ENCODE data around the gene WDR6. TPM values are rescaled to one million over a fixed set of nuclear protein-coding genes. Genes with fewer than 3 reads are reported as not detected.

Gene WDR6
- total and polyA plus RNA-seq, 9 of the 15 experiments (the other 6 are each of a cell fraction or from before 2014, with no cell fraction given): 8.9 to 90.6 (median 44.7) TPM

DNA sequence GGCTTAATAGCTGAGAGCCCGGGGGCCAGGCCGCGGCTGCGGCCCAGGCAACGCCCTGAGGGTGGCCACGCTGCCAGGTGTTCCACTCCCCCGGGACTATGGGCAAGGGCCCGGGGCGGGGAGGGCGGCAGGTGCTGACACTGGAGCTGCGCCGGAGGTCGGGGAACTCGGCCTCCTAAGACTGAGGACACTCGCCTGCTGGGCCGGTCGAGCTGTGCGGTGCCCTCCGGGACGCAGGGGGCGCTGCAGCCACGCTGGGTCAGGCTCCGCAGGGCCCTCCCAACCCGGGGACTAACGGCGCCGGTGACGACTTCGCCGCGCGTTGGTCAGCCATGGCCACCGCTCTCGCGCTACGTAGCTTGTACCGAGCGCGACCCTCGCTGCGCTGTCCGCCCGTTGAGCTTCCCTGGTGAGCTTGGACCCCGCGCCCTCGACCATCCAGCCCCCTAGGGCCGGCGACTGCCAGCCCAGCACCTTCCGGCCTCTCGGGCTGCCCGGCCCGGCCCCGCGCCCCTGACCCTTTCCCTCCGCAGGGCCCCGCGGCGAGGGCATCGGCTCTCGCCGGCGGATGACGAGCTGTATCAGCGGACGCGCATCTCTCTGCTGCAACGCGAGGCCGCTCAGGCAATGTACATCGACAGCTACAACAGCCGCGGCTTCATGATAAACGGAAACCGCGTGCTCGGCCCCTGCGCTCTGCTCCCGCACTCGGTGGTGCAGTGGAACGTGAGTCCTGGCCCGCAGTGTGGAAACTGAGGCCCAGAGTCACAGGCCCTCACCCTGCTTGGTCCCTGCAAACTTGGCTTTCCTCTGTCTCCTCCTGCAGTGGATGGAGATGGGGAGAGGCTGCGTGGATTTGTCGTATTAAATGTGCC is 14.9 kb downstream of the WDR6 start, which contains the start of gene NDUFAF3 (continued):
- peak; percentile 22 for TF ChIP-seq DACH1 (IDR thresholded peaks at IDR 0.05; ENCODE audit: partially characterized antibody)
- no peak for TF ChIP-seq HOXB6 (CRISPR knock-in tag; IDR thresholded peaks at IDR 0.05; ENCODE audit: borderline replicate concordance)
- TF ChIP-seq LCOR (CRISPR knock-in tag; IDR thresholded peaks at IDR 0.05): no peak
- TF ChIP-seq ZFX (CRISPR knock-in tag; IDR thresholded peaks at IDR 0.05): peak; percentile 92
- TF ChIP-seq, protein P1, sequence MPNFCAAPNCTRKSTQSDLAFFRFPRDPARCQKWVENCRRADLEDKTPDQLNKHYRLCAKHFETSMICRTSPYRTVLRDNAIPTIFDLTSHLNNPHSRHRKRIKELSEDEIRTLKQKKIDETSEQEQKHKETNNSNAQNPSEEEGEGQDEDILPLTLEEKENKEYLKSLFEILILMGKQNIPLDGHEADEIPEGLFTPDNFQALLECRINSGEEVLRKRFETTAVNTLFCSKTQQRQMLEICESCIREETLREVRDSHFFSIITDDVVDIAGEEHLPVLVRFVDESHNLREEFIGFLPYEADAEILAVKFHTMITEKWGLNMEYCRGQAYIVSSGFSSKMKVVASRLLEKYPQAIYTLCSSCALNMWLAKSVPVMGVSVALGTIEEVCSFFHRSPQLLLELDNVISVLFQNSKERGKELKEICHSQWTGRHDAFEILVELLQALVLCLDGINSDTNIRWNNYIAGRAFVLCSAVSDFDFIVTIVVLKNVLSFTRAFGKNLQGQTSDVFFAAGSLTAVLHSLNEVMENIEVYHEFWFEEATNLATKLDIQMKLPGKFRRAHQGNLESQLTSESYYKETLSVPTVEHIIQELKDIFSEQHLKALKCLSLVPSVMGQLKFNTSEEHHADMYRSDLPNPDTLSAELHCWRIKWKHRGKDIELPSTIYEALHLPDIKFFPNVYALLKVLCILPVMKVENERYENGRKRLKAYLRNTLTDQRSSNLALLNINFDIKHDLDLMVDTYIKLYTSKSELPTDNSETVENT (CRISPR knock-in tag; IDR thresholded peaks at IDR 0.05): peak; percentile 99
- no peak for TF ChIP-seq ZBTB1 (CRISPR knock-in tag; IDR thresholded peaks at IDR 0.05; ENCODE audit: borderline replicate concordance, low read depth)
- TF ChIP-seq, protein P2, sequence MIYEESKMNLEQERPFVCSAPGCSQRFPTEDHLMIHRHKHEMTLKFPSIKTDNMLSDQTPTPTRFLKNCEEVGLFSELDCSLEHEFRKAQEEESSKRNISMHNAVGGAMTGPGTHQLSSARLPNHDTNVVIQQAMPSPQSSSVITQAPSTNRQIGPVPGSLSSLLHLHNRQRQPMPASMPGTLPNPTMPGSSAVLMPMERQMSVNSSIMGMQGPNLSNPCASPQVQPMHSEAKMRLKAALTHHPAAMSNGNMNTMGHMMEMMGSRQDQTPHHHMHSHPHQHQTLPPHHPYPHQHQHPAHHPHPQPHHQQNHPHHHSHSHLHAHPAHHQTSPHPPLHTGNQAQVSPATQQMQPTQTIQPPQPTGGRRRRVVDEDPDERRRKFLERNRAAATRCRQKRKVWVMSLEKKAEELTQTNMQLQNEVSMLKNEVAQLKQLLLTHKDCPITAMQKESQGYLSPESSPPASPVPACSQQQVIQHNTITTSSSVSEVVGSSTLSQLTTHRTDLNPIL (CRISPR knock-in tag; IDR thresholded peaks at IDR 0.05): no peak
- TF ChIP-seq TRIM24 (IDR thresholded peaks at IDR 0.05): no peak
- no peak for TF ChIP-seq ZNF324 (CRISPR knock-in tag; IDR thresholded peaks at IDR 0.05)
- peak; percentile 62; the same call in 1 of the 2 replicates for TF ChIP-seq ELF1 (tag; IDR thresholded peaks at IDR 0.05)
- TF ChIP-seq BHLHE40 (IDR thresholded peaks at IDR 0.05; ENCODE audit: low read length): 0 out of 2 replicates have a peak, but pooled peaks have one; percentile 13
- TF ChIP-seq, protein P3, sequence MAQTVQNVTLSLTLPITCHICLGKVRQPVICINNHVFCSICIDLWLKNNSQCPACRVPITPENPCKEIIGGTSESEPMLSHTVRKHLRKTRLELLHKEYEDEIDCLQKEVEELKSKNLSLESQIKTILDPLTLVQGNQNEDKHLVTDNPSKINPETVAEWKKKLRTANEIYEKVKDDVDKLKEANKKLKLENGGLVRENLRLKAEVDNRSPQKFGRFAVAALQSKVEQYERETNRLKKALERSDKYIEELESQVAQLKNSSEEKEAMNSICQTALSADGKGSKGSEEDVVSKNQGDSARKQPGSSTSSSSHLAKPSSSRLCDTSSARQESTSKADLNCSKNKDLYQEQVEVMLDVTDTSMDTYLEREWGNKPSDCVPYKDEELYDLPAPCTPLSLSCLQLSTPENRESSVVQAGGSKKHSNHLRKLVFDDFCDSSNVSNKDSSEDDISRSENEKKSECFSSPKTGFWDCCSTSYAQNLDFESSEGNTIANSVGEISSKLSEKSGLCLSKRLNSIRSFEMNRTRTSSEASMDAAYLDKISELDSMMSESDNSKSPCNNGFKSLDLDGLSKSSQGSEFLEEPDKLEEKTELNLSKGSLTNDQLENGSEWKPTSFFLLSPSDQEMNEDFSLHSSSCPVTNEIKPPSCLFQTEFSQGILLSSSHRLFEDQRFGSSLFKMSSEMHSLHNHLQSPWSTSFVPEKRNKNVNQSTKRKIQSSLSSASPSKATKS (CRISPR knock-in tag; IDR thresholded peaks at IDR 0.05): no peak
- TF ChIP-seq ZC3H11A (IDR thresholded peaks at IDR 0.05; ENCODE audit: low read depth, low read length): no peak
- 0 out of 2 replicates have a peak, but pooled peaks have one; percentile 49 for TF ChIP-seq ZZZ3 (IDR thresholded peaks at IDR 0.05)
- TF ChIP-seq, protein P4, sequence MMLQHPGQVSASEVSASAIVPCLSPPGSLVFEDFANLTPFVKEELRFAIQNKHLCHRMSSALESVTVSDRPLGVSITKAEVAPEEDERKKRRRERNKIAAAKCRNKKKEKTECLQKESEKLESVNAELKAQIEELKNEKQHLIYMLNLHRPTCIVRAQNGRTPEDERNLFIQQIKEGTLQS (IDR thresholded peaks at IDR 0.05): no peak
- TF ChIP-seq, protein P4 (CRISPR knock-in tag; conservative IDR thresholded peaks at IDR 0.05): no peak
- TF ChIP-seq SOX6 (IDR thresholded peaks at IDR 0.05): peak; percentile 16; the same call in 1 of the 2 replicates
- TF ChIP-seq KLF1 (tag; IDR thresholded peaks at IDR 0.05): 0 out of 2 replicates have a peak, but pooled peaks have one; percentile 5
- TF ChIP-seq TCF7L2 (IDR thresholded peaks at IDR 0.05; ENCODE audit: low read depth, low read length): no peak
- no peak for TF ChIP-seq EP300 (IDR thresholded peaks at IDR 0.05; ENCODE audit: low read length)
- no peak for TF ChIP-seq TAF15 (IDR thresholded peaks at IDR 0.05; ENCODE audit: low read depth, low read length)
- TF ChIP-seq BRCA1 (IDR thresholded peaks at IDR 0.05): no peak
- no peak for TF ChIP-seq BRCA1 (CRISPR knock-in tag; IDR thresholded peaks at IDR 0.05)
